ENCODE data around the gene TMEM25.

Gene TMEM25

GRCh38 chr11:118532852-118533768 lies 2.1 kb downstream of the TMEM25 start:
- H3K27ac ChIP-seq (ENCODE audit: extremely low read depth, low read depth, low read length): no peak overlapping the region
- TF ChIP-seq ZNF280C (tag by site-specific recombination; IDR thresholded peaks at IDR 0.05) (no peak), ZNF239 (tag by site-specific recombination; IDR thresholded peaks at IDR 0.05) (no peak), ZNF549 (tag by site-specific recombination; IDR thresholded peaks at IDR 0.05) (no peak), ZNF146 (tag by site-specific recombination; IDR thresholded peaks at IDR 0.05) (no peak), PRDM6 (tag by site-specific recombination; IDR thresholded peaks at IDR 0.05) (no peak), ZNF555 (tag by site-specific recombination; conservative IDR thresholded peaks at IDR 0.05) (no peak), ZBTB11 (tag by site-specific recombination; conservative IDR thresholded peaks at IDR 0.05; ENCODE audit: low read depth) (no peak), MEIS1 (CRISPR knock-in tag; IDR thresholded peaks at IDR 0.05; ENCODE audit: borderline replicate concordance) (no peak), ZNF776 (tag by site-specific recombination; IDR thresholded peaks at IDR 0.05; ENCODE audit: borderline replicate concordance) (no peak), ZSCAN18 (tag by site-specific recombination; IDR thresholded peaks at IDR 0.05) (no peak), ZNF610 (tag by site-specific recombination; IDR thresholded peaks at IDR 0.05; ENCODE audit: borderline replicate concordance) (no peak)
- H3K9me3 ChIP-seq (ENCODE audit: control insufficient read depth, insufficient read depth, low read depth, low read length): no peaks in the 10 kb centered on the region
- ChIA-PET POLR2A (interaction anchor here (0.5 kb wide), 1 partner anchor 39 kb away, joined by 3 read pairs; the partner anchor contains the start of gene ARCN1), CTCF (no interaction called here)
- H3K4me3 ChIP-seq (ENCODE audit: low read depth, low read length): no peak overlapping the region
- no peaks in the 10 kb centered on the region for H3K4me1 ChIP-seq (ENCODE audit: control insufficient read depth, insufficient read depth, low read length)
- peaks cover 0 to 53% of the 10 kb centered on the region in 2 experiments; a peak in 2 of 3 replicates for H3K36me3 ChIP-seq (ENCODE audit: control insufficient read depth in 2 of 2, insufficient read depth in 1 of 2, low read length in 2 of 2)

Measured in HEK293 (cell line).